K562 (cell line): Measurements from ENCODE around the gene MRTFB. TPM values are rescaled to one million over a fixed set of nuclear protein-coding genes. Genes with fewer than 3 reads are reported as not detected.

ENCODE experiments used
- ATAC-seq: fragments of 200-7000 bp; cut with Tn5 transposase; 3 replicates; pipeline ENCODE4 v1.9.1; 2020; ENCODE audit warnings: moderate library complexity
- BruUV-seq: library from RNA; stranded (reverse); fragments of 400-500 nt; replicated peaks from 2 replicates; lab custom pipeline; 2021; lab: Mats Ljungman, UMichigan
- CTCF ChIA-PET: fragments of 300-600 bp; formaldehyde crosslinking; extraction: SDS; loops from one replicate; lab custom pipeline; 2021; ENCODE audit warnings: low intra/inter-chr PET ratio; lab: Yijun Ruan, JAX
- POLR2A ChIA-PET: fragments of 300-600, 350-650 bp; sonication (Branson Sonifier 250); formaldehyde crosslinking; extraction: SDS; loops from one replicate; lab custom pipeline; 2021; ENCODE audit warnings: antibody characterized with exemption, inconsistent platforms; lab: Yijun Ruan, JAX
- DNase-seq, 4 experiments: peaks; one replicate each; pipeline versions ENCODE4 v3.0.0 to v3.0.0-alpha.2; 2011 to 2018; ENCODE audit warnings: low spot score in 3 of 4, mixed read lengths in 3 of 4; ENCODE audit errors: extremely low read depth in 1 of 4
- FAIRE-seq: peaks from 2 replicates; lab custom pipeline; 2011; peaks lifted over from hg19 to GRCh38; lab: Jason Lieb, UNC
- H2AFZ ChIP-seq: 2 replicates; pipeline ENCODE4 v1.6.0; 2011; ENCODE audit warnings: low read depth, low read length, control low read depth, inconsistent platforms
- H3K27ac ChIP-seq: fragments of 200-600 bp; 3 replicates; pipeline ENCODE4 v1.8.0; 2011; ENCODE audit warnings: low read depth, mild to moderate bottlenecking, control low read depth, inconsistent platforms, low read length, moderate library complexity, mixed read lengths; ENCODE audit errors: extremely low read depth
- H3K27me3 ChIP-seq, 2 experiments: fragments of 300-600 bp in 1 of 2; 2 replicates in 1 of 2; 3 replicates in 1 of 2; pipeline versions ENCODE4 v1.6.0 to v1.8.0; 2011; ENCODE audit warnings: inconsistent platforms in 2 of 2, low read length in 2 of 2, mild to moderate bottlenecking in 1 of 2, mixed read lengths in 1 of 2, moderate library complexity in 1 of 2; ENCODE audit not compliant: control insufficient read depth in 2 of 2, insufficient read depth in 2 of 2
- H3K36me3 ChIP-seq: fragments of 300-600 bp; 3 replicates; pipeline ENCODE4 v1.8.0; 2011; ENCODE audit warnings: mild to moderate bottlenecking, low read length, inconsistent platforms; ENCODE audit not compliant: control insufficient read depth, insufficient read depth
- H3K4me1 ChIP-seq, 2 experiments: fragments of 200-600 bp in 1 of 2; replicated peaks in 1 of 2; 2 replicates in 1 of 2; 3 replicates in 1 of 2; pipeline versions ENCODE4 v1.5.1 to v1.8.0; 2011; ENCODE audit warnings: inconsistent platforms in 2 of 2, low read length in 2 of 2, mild to moderate bottlenecking in 1 of 2, mixed read lengths in 1 of 2, moderate library complexity in 1 of 2; ENCODE audit not compliant: control insufficient read depth in 2 of 2, insufficient read depth in 2 of 2
- H3K4me2 ChIP-seq: 2 replicates; pipeline ENCODE4 v1.6.1; 2011; ENCODE audit warnings: low read length, control low read depth, inconsistent platforms, mixed read lengths; ENCODE audit not compliant: insufficient read depth
- H3K4me3 ChIP-seq: fragments of 200-600 bp; sonication (generic), shearing (Covaris generic); 2 replicates; pipeline ENCODE4 v1.5.1; 2016; ENCODE audit warnings: control low read depth, inconsistent platforms
- H3K79me2 ChIP-seq: fragments of 200-600 bp; 3 replicates; pipeline ENCODE4 v1.8.0; 2011; ENCODE audit warnings: low read length, inconsistent platforms; ENCODE audit not compliant: control insufficient read depth, insufficient read depth
- H3K9ac ChIP-seq, 2 experiments: 2 replicates each; pipeline versions ENCODE4 v1.6.0 to v1.6.1; 2011; ENCODE audit warnings: low read depth in 2 of 2, low read length in 2 of 2, control low read depth in 1 of 2, inconsistent platforms in 1 of 2, mild to moderate bottlenecking in 1 of 2, mixed read lengths in 1 of 2; ENCODE audit not compliant: insufficient read depth in 1 of 2
- H3K9me1 ChIP-seq: one replicate; pipeline ENCODE4 v1.6.0; 2011; ENCODE audit warnings: inconsistent platforms, mild to moderate bottlenecking, low read length, moderate library complexity; ENCODE audit not compliant: control insufficient read depth, insufficient read depth
- H3K9me3 ChIP-seq: replicated peaks from 2 replicates; pipeline ENCODE4 v1.5.1; 2011; ENCODE audit warnings: low read depth, low read length, inconsistent platforms; ENCODE audit not compliant: control insufficient read depth, insufficient read depth
- H4K20me1 ChIP-seq: replicated peaks from 2 replicates; pipeline ENCODE4 v1.6.1; 2011; ENCODE audit warnings: low read length, inconsistent platforms, mixed read lengths; ENCODE audit not compliant: control insufficient read depth, insufficient read depth
- CC2D1A ChIP-seq: fragments of 450-650 bp; IDR thresholded peaks from 2 replicates; pipeline ENCODE4 v1.6.1; 2017; ENCODE audit warnings: mild to moderate bottlenecking
- FOXA1 ChIP-seq: fragments of 450-650 bp; IDR thresholded peaks from 2 replicates; pipeline ENCODE4 v1.6.1; 2016; ENCODE audit warnings: mild to moderate bottlenecking, borderline replicate concordance
- FOXJ3 ChIP-seq: sonication (generic); formaldehyde crosslinking; IDR thresholded peaks from 2 replicates; pipeline ENCODE4 v1.4.0; 2020; ENCODE audit warnings: mild to moderate bottlenecking, missing genetic modification reagents
- NR2C1 ChIP-seq, 2 experiments: fragments of 450-650 bp; IDR thresholded peaks; 2 replicates each; pipeline ENCODE4 v1.6.1; 2017; ENCODE audit warnings: mild to moderate bottlenecking in 2 of 2, antibody characterized with exemption in 1 of 2, inconsistent platforms in 1 of 2, missing compliant biosample characterization in 1 of 2, missing genetic modification characterization in 1 of 2
- ZNF318 ChIP-seq, 2 experiments: fragments of 450-650 bp; IDR thresholded peaks; 2 replicates each; pipeline ENCODE4 v1.6.1; 2016; ENCODE audit warnings: mild to moderate bottlenecking in 2 of 2, borderline replicate concordance in 1 of 2, low read depth in 1 of 2, moderate library complexity in 1 of 2
- ZNF644 ChIP-seq: fragments of 200-800 bp; sonication (Bioruptor generic); IDR thresholded peaks from 2 replicates; pipeline ENCODE4 v1.6.1; 2016; ENCODE audit warnings: low read depth, missing genetic modification characterization, missing compliant biosample characterization
- ZNF766 ChIP-seq: fragments of 200-800 bp; sonication (Bioruptor generic); conservative IDR thresholded peaks from 2 replicates; pipeline ENCODE4 v1.6.1; 2016; ENCODE audit warnings: missing genetic modification characterization, missing compliant biosample characterization
- WGBS: fragments of 100-300 bp; shearing (Covaris generic); methylation state at CpG from one replicate; pipeline ENCODE4 v1.1.6; 2016; ENCODE audit warnings: low coverage, mixed read lengths; ENCODE audit not compliant: insufficient coverage; ENCODE audit errors: missing lambda C conversion rate; 5-methylcytosine and 5-hydroxymethylcytosine counted together
- in situ Hi-C: fragments of 300-500 bp; cut with MboI; formaldehyde crosslinking; loops from 4 replicates; pipeline ENCODE4 v1.15.0; 2018; ENCODE audit warnings: inconsistent platforms, mixed read lengths
- intact Hi-C: fragments of 100-400 bp; cut with micrococcal nuclease; formaldehyde crosslinking; loops from 2 replicates; pipeline ENCODE4 v1.14.2; 2022
- polyA plus RNA-seq, 8 experiments: library from polyadenylated mRNA; depleted of rRNA in 4 of 8; stranded (reverse) in 5 of 8; unstranded in 3 of 8; fragments of >200 nt; fragmentation: Nextera tagmentation in 2 of 8; fragmentation: Illumina TruSeq in 1 of 8; extraction: Ambion mirVana in 2 of 8; extraction: Trizol in 1 of 8; gene quantifications; 2 replicates each; pipeline versions ENCODE4 v1.2.1 to v1.2.3, GENCODE V29; 2011 to 2014; ENCODE audit warnings: inconsistent platforms in 1 of 8, missing spikeins in 1 of 8
- total RNA-seq, 7 experiments: library from RNA; depleted of rRNA in 6 of 7; stranded (reverse); fragments of >200 nt in 6 of 7; fragmentation: Illumina TruSeq in 2 of 7; extraction: Trizol in 2 of 7; gene quantifications; 2 replicates each; pipeline versions ENCODE4 v1.2.1 to v1.2.3, GENCODE V29; 2011 to 2021; ENCODE audit warnings: low replicate concordance in 1 of 7

Gene MRTFB
- total and polyA plus RNA-seq, 9 of the 15 experiments (the other 6 are each of a cell fraction or from before 2014, with no cell fraction given) = 2.2 to 12.7 (median 7.0) TPM

- Histone ChIP-seq H3K9me1 (no peaks in the 10 kb centered on the region), H4K20me1 (no peaks in the 10 kb centered on the region), H3K4me2 (no peak overlapping the region), H3K79me2 (no peaks in the 10 kb centered on the region), H3K4me1 (peaks cover 0 to 7% of the 10 kb centered on the region in 2 experiments; a peak in 1 of 5 replicates), H2AFZ (no peak overlapping the region), H3K9me3 (no peaks in the 10 kb centered on the region), H3K9ac (no peak overlapping the region), H3K36me3 (no peaks in the 10 kb centered on the region), H3K27me3 (no peaks in the 10 kb centered on the region), H3K4me3 (no peak overlapping the region), H3K27ac (no peak overlapping the region)
- no peak for TF ChIP-seq ZNF766 (CRISPR knock-in tag)
- DNase-seq = no peak
- no peak for FAIRE-seq
- ChIA-PET CTCF (no interaction called here), POLR2A (interaction anchor here (0.7 kb wide), 1 partner anchor 32 kb away, joined by 3 read pairs; no protein-coding TSS in a partner anchor)
- in situ Hi-C loops = no loop called here
- 68% methylated on average over 5 of the region's 5 CpGs for WGBS
- no peak for ATAC-seq
- no TSS peak for BruUV-seq
- intact Hi-C loops = loop anchor here (5.0 kb wide), 1 partner anchor 272 kb away; the partner anchor contains the start of gene ERCC4
Measured at GRCh38 chr16:14194721-14195120, 123.6 kb downstream of the MRTFB start.

- no peaks in the 10 kb centered on the region for H3K36me3 ChIP-seq
- H3K27me3 ChIP-seq = no peaks in the 10 kb centered on the region
- no peaks in the 10 kb centered on the region for H3K9me3 ChIP-seq
- no peaks in the 10 kb centered on the region for H3K9me1 ChIP-seq
- in situ Hi-C loops (no loop called here), intact Hi-C loops (no loop called here)
- BruUV-seq = no TSS peak
- ChIA-PET POLR2A (interaction anchor here (2.4 kb wide), 1 partner anchor 9 kb away, joined by 12 read pairs; no protein-coding TSS in a partner anchor), CTCF (no interaction called here)
- no peak overlapping the region for H3K4me3 ChIP-seq
- H3K27ac ChIP-seq = no peak overlapping the region
- WGBS = 55% methylated on average over 2 of the region's 2 CpGs
- no peak for ATAC-seq
- H3K4me1 ChIP-seq = peaks cover 0 to 7% of the 10 kb centered on the region in 2 experiments; a peak in 1 of 5 replicates
- no peak overlapping the region for H3K4me2 ChIP-seq
- FAIRE-seq = no peak
- no peak for DNase-seq
- H3K79me2 ChIP-seq = no peaks in the 10 kb centered on the region
- no peak overlapping the region for H3K9ac ChIP-seq
- no peak overlapping the region for H2AFZ ChIP-seq
- no peaks in the 10 kb centered on the region for H4K20me1 ChIP-seq
- no peak for TF ChIP-seq FOXA1
- no peak for TF ChIP-seq NR2C1 (IDR thresholded peaks at IDR 0.05)
- no peak for TF ChIP-seq NR2C1 (tag; IDR thresholded peaks at IDR 0.05)
- no peak for TF ChIP-seq ZNF318 (IDR thresholded peaks at IDR 0.05; ENCODE audit: borderline replicate concordance in 1 of 2, low read depth in 1 of 2)
- no peak for TF ChIP-seq CC2D1A
- no peak for TF ChIP-seq ZNF644
- TF ChIP-seq FOXJ3 (CRISPR knock-in tag) = no peak
Measured at GRCh38 chr16:14196011-14196410, 124.9 kb downstream of the MRTFB start.
